ENCODE measurements around the gene PCDHA1.

- TF ChIP-seq, protein P1, sequence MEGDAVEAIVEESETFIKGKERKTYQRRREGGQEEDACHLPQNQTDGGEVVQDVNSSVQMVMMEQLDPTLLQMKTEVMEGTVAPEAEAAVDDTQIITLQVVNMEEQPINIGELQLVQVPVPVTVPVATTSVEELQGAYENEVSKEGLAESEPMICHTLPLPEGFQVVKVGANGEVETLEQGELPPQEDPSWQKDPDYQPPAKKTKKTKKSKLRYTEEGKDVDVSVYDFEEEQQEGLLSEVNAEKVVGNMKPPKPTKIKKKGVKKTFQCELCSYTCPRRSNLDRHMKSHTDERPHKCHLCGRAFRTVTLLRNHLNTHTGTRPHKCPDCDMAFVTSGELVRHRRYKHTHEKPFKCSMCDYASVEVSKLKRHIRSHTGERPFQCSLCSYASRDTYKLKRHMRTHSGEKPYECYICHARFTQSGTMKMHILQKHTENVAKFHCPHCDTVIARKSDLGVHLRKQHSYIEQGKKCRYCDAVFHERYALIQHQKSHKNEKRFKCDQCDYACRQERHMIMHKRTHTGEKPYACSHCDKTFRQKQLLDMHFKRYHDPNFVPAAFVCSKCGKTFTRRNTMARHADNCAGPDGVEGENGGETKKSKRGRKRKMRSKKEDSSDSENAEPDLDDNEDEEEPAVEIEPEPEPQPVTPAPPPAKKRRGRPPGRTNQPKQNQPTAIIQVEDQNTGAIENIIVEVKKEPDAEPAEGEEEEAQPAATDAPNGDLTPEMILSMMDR (IDR thresholded peaks at IDR 0.05): no peak
- TF ChIP-seq POLR2A (IDR thresholded peaks at IDR 0.05): no peak
These were observed 98.2 kb downstream of the PCDHA1 start for GRCh38 chr5:140883927-140884697.
